Liver (tissue), 9 donors: ENCODE measurements around the gene ETV6. TPM values are rescaled to one million over a fixed set of nuclear protein-coding genes. Genes with fewer than 3 reads are reported as not detected.

Experiments
- DNase-seq: peaks from one replicate; pipeline ENCODE4 v3.0.0-alpha.2; 2017; ENCODE audit warnings: low spot score
- H3K27ac ChIP-seq, 2 donors: one replicate each; pipeline ENCODE4 v1.7.0; 2013; ENCODE audit warnings: inconsistent platforms in 2 of 2, low read length in 2 of 2, control low read depth in 1 of 2, low read depth in 1 of 2, mild to moderate bottlenecking in 1 of 2
- H3K27me3 ChIP-seq, 4 donors: one replicate each; pipeline versions ENCODE4 v1.6.1 to v1.7.0; 2013; ENCODE audit warnings: low read length in 3 of 4, inconsistent platforms in 1 of 4, mild to moderate bottlenecking in 1 of 4, moderate library complexity in 1 of 4; ENCODE audit not compliant: control insufficient read depth in 4 of 4, insufficient read depth in 4 of 4
- H3K36me3 ChIP-seq, 4 donors: one replicate each; pipeline versions ENCODE4 v1.6.1 to v1.7.0; 2013; ENCODE audit warnings: low read length in 3 of 4, mild to moderate bottlenecking in 3 of 4, low read depth in 1 of 4, moderate library complexity in 1 of 4; ENCODE audit not compliant: control insufficient read depth in 4 of 4, insufficient read depth in 3 of 4
- H3K4me1 ChIP-seq, 4 donors: one replicate each; pipeline versions ENCODE4 v1.6.1 to v1.7.0; 2013; ENCODE audit warnings: low read length in 3 of 4, mild to moderate bottlenecking in 3 of 4, moderate library complexity in 1 of 4; ENCODE audit not compliant: control insufficient read depth in 4 of 4, insufficient read depth in 4 of 4
- H3K4me3 ChIP-seq, 3 donors: one replicate each; pipeline versions ENCODE4 v1.6.1 to v1.7.0; 2013; ENCODE audit warnings: low read length in 3 of 3, control low read depth in 1 of 3, low read depth in 1 of 3, mild to moderate bottlenecking in 1 of 3
- H3K9ac ChIP-seq, 2 donors: one replicate each; pipeline ENCODE4 v1.7.0; 2013; ENCODE audit warnings: low read length in 2 of 2, mild to moderate bottlenecking in 2 of 2, moderate library complexity in 2 of 2, control low read depth in 1 of 2, low read depth in 1 of 2
- H3K9me3 ChIP-seq, 4 donors: one replicate each; pipeline versions ENCODE4 v1.6.1 to v1.7.0; 2013; ENCODE audit warnings: low read length in 3 of 4; ENCODE audit not compliant: control insufficient read depth in 4 of 4
- ATF3 ChIP-seq: IDR thresholded peaks from 2 replicates; pipeline ENCODE4 v1.6.1; 2016; ENCODE audit warnings: antibody characterized with exemption
- CTCF ChIP-seq: fragments of 150-350 bp; IDR thresholded peaks from 2 replicates; pipeline ENCODE4 v1.5.1; 2017; ENCODE audit warnings: improper control_type of control experiment, low read depth, low read length; ENCODE audit not compliant: missing input control
- EGR1 ChIP-seq, 2 donors: IDR thresholded peaks; 2 replicates each; pipeline ENCODE4 v1.6.1; 2016 to 2018; ENCODE audit warnings: antibody characterized with exemption in 2 of 2, low read depth in 2 of 2
- FOXA1 ChIP-seq: IDR thresholded peaks from 2 replicates; pipeline ENCODE4 v1.6.1; 2016; ENCODE audit warnings: antibody characterized with exemption
- FOXA2 ChIP-seq: IDR thresholded peaks from 2 replicates; pipeline ENCODE4 v1.6.1; 2016; ENCODE audit warnings: antibody characterized with exemption
- GABPA ChIP-seq, 2 donors: IDR thresholded peaks in 1 of 2; conservative IDR thresholded peaks in 1 of 2; 2 replicates each; pipeline ENCODE4 v1.6.1; 2016; ENCODE audit warnings: antibody characterized with exemption in 2 of 2, mild to moderate bottlenecking in 1 of 2, moderate library complexity in 1 of 2
- HNF4A ChIP-seq, 2 donors: conservative IDR thresholded peaks; 2 replicates each; pipeline ENCODE4 v1.6.1; 2016; ENCODE audit warnings: antibody characterized with exemption in 2 of 2, mild to moderate bottlenecking in 2 of 2
- HNF4G ChIP-seq: IDR thresholded peaks from 2 replicates; pipeline ENCODE4 v1.6.1; 2016; ENCODE audit warnings: antibody characterized with exemption
- JUND ChIP-seq, 2 donors: IDR thresholded peaks; 2 replicates each; pipeline ENCODE4 v1.6.1; 2016; ENCODE audit warnings: antibody characterized with exemption in 2 of 2
- MAX ChIP-seq: IDR thresholded peaks from 2 replicates; pipeline ENCODE4 v1.6.1; 2016; ENCODE audit warnings: antibody characterized with exemption
- RAD21 ChIP-seq, 2 donors: IDR thresholded peaks; 2 replicates each; pipeline ENCODE4 v1.6.1; 2016; ENCODE audit warnings: antibody characterized with exemption in 2 of 2, mild to moderate bottlenecking in 2 of 2
- REST ChIP-seq: IDR thresholded peaks from 2 replicates; pipeline ENCODE4 v1.6.1; 2016; ENCODE audit warnings: antibody characterized with exemption, mild to moderate bottlenecking
- RXRA ChIP-seq, 2 donors: IDR thresholded peaks; 2 replicates each; pipeline ENCODE4 v1.6.1; 2017 to 2018; ENCODE audit warnings: antibody characterized with exemption in 2 of 2, mild to moderate bottlenecking in 1 of 2
- SP1 ChIP-seq: IDR thresholded peaks from 2 replicates; pipeline ENCODE4 v1.6.1; 2018; ENCODE audit warnings: antibody characterized with exemption, mild to moderate bottlenecking
- TAF1 ChIP-seq: conservative IDR thresholded peaks from 2 replicates; pipeline ENCODE4 v1.6.1; 2016; ENCODE audit warnings: antibody characterized with exemption, mild to moderate bottlenecking
- YY1 ChIP-seq: IDR thresholded peaks from 2 replicates; pipeline ENCODE4 v1.6.1; 2016; ENCODE audit warnings: antibody characterized with exemption, mild to moderate bottlenecking
- ZBTB33 ChIP-seq: IDR thresholded peaks from 2 replicates; pipeline ENCODE4 v1.6.1; 2016; ENCODE audit warnings: antibody characterized with exemption
- WGBS: extraction: QIAGEN DNeasy Blood & Tissue Kit; methylation state at CpG from one replicate; pipeline ENCODE4 v1.1.7; 2013; 5-methylcytosine and 5-hydroxymethylcytosine counted together
- polyA plus RNA-seq, 2 donors: library from polyadenylated mRNA; stranded (reverse) in 1 of 2; unstranded in 1 of 2; fragments of 200-250 nt in 1 of 2; fragments of >200 nt in 1 of 2; fragmentation: Nextera tagmentation in 1 of 2; extraction: Ambion mirVana in 1 of 2; gene quantifications; one replicate each; pipeline versions ENCODE4 v1.2.1 to v1.2.3, GENCODE V29; 2013 to 2015
- total RNA-seq, 2 donors: library from RNA; depleted of rRNA; stranded (reverse); fragments of >200 nt; gene quantifications; one replicate each; pipeline ENCODE4 v1.2.3, GENCODE V29; 2014
- donor health status: healthy.
- donor health status: healthy.
- donor health status: healthy.
- donor health status: healthy.
- donor health status: healthy.

The ETV6 gene
- total and polyA plus RNA-seq, 4 donors, result 2.0 to 6.2 (median 3.5) TPM

GRCh38 chr12:11823043-11823442, 173.6 kb downstream of the ETV6 start (continued):
- TF ChIP-seq REST (no peak), TAF1 (no peak), RXRA (IDR thresholded peaks at IDR 0.05) (no peak), YY1 (no peak), GABPA (IDR thresholded peaks at IDR 0.05 in 1 of 2, conservative IDR thresholded peaks at IDR 0.05 in 1 of 2) (no peak), HNF4G (no peak), JUND (IDR thresholded peaks at IDR 0.05) (no peak), SP1 (no peak), EGR1 (IDR thresholded peaks at IDR 0.05; ENCODE audit: low read depth in 2 of 2) (no peak)

GRCh38 chr12:11823593-11823992, 174.1 kb downstream of the ETV6 start:
- TF ChIP-seq YY1, result no peak
- no peak for TF ChIP-seq HNF4A (conservative IDR thresholded peaks at IDR 0.05)
- TF ChIP-seq JUND (IDR thresholded peaks at IDR 0.05), result no peak
- TF ChIP-seq MAX, result no peak
- no peak for TF ChIP-seq ATF3
- TF ChIP-seq TAF1, result no peak
- no peak for TF ChIP-seq CTCF
- TF ChIP-seq ZBTB33, result no peak
- no peak for TF ChIP-seq FOXA1
- no peak for TF ChIP-seq REST
- no peak for TF ChIP-seq GABPA (IDR thresholded peaks at IDR 0.05 in 1 of 2, conservative IDR thresholded peaks at IDR 0.05 in 1 of 2)
- no peak for TF ChIP-seq RAD21 (IDR thresholded peaks at IDR 0.05)
- TF ChIP-seq FOXA2, result no peak
- DNase-seq, result no peak
- Histone ChIP-seq H3K27ac (no peak overlapping the region), H3K36me3 (peaks cover 0 to 3% (median under 1%) of the 10 kb centered on the region in 4 donors), H3K4me1 (peaks cover 0 to 14% (median 2%) of the 10 kb centered on the region in 4 donors), H3K9me3 (no peaks in the 10 kb centered on the region), H3K27me3 (no peaks in the 10 kb centered on the region), H3K9ac (no peak overlapping the region), H3K4me3 (no peak overlapping the region)
- WGBS, result 98% methylated on average over 9 of the region's 9 CpGs
